Right lung (tissue), 5 donors: Measurements from ENCODE around the gene PLEKHA6. TPM values are rescaled to one million over a fixed set of nuclear protein-coding genes. Genes with fewer than 3 reads are reported as not detected.
A peak's percentile ranks its signal among the peaks of the same experiment; 100 is the strongest.
"Not testable (repeated sequence)": the region's sequence is repeated elsewhere in the genome, so short reads cannot be mapped to it uniquely, and the experiment has no call there.

Source experiments
- DNase-seq, 2 donors: peaks; one replicate each; pipeline ENCODE4 v3.0.0-alpha.2; 2013
- polyA plus RNA-seq, 5 donors: library from polyadenylated mRNA; unstranded; fragments of 120-200 nt; gene quantifications; one replicate each; pipeline versions ENCODE4 v1.2.1 to v1.2.3, GENCODE V29; 2013; ENCODE audit warnings: inconsistent platforms in 1 of 5, low replicate concordance in 1 of 5; ENCODE audit not compliant: insufficient read length in 5 of 5, insufficient read depth in 1 of 5

The PLEKHA6 gene
- polyA plus RNA-seq, 5 donors, result 13.9 to 20.4 (median 16.4) TPM

- no peak for DNase-seq
Observed at GRCh38 chr1:204240233-204240632, 119.5 kb downstream of the PLEKHA6 start.

GRCh38 chr1:204239401-204239800 is 120.3 kb downstream of the PLEKHA6 start:
- not testable (repeated sequence) for DNase-seq

DNA sequence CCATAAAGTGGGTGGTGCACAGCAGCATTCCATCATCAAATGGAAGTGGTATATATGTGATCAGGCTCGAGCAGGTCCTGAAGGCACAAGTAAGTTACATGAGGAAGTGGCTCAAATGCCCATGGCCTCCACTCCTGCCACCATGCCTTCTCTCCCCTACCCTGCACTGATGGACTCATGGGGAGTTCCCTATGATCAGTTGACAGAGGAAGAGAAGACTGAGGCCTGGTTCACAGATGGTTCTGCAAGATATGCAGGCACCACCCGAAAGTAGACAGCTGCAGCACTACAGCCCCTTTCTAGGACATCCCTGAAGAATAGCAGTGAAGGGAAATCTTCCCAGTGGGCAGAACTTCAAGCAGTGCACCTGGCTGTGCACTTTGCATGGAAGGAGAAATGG is 121.2 kb downstream of the PLEKHA6 start:
- DNase-seq, result not testable (repeated sequence)

- DNase-seq, result not testable (repeated sequence)
Observed at GRCh38 chr1:204237515-204237914, 122.2 kb downstream of the PLEKHA6 start.

DNA sequence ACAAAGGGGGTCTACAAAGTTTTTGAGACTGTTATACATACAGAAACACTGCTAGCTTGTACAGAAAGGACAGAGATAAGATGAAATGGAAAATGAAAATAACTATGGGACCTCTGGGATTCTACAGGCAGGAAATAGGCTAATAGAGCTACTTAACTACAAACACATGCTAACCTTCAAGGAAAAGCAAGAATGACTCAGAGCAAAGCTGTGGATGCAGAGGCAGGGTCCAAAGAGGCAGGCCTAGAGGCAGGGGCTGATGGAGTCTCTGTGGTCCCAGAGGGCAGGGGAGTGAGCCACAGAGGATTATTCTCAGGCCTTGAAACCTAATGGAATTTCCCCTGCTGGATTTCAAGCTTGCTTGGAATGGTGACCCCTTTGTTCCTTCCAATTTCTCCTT is 127.2 kb downstream of the PLEKHA6 start:
- no peak for DNase-seq

DNA sequence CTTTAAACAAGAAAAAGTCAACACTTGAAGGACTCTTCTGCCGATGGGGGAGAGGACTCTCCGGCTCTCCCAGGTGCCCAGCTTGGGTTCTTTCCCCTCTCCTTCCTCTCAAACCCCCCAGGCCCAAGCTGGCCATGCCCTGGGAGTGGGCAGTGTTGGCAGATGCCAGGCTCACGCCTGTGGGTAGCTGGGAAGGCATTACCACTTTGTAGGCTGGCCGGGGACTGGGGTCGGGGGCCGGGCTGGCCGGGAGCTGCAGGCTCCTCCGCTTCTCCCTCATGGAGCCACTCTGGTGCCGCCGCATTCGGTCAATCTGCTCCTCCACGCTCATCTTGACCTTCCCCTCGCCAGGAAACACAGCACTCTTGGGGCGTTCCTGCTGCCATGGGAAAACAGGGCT is 129.5 kb downstream of the PLEKHA6 start:
- DNase-seq, result no peak

GRCh38 chr1:204228896-204229295 is 130.8 kb downstream of the PLEKHA6 start:
- no peak for DNase-seq

GRCh38 chr1:204227996-204228785 is 131.5 kb downstream of the PLEKHA6 start:
- no peak for DNase-seq

DNA sequence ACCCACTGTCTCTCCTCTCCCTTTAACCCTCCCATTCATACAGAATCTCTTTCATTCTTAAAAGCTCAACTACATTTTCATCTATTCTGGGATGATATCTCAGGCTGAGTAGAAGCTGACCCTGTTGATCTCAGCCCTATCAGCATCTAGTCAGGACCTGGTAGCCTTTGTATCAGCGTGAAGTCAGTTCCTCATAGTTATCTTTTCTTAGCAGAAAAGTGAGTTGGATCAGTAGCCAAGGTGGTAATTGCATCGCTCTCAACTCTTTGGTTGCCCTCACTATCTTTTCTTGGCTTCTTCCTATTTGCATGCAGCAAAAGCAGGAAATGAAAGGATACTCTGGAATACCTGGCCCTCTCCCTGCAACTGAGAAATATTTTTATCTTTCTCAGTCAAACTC is 132.4 kb downstream of the PLEKHA6 start:
- DNase-seq, result no peak

- DNase-seq, result peak; percentile 26 to 30
Observed at GRCh38 chr1:204225841-204226735, 133.6 kb downstream of the PLEKHA6 start.

DNA sequence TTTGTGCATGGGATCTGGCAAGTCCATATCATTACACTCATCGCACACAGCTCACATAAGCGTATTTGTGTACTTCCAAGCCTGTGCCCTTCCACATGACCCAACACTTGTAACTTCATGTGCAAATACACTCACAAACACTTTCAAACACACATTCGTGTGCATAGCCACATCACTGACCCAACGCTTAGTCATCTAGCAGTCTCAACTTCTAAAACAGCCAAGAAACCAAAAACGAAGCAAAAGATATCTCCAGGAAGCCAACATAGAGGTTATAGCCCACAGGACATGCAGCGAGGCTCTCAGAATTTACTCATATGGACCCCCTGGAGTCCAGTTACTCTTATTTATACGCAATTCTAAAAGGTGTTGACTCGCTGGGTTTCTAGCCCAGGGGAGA is 135.1 kb downstream of the PLEKHA6 start:
- no peak for DNase-seq

GRCh38 chr1:204223129-204223860 is 136.4 kb downstream of the PLEKHA6 start:
- no peak for DNase-seq

DNA sequence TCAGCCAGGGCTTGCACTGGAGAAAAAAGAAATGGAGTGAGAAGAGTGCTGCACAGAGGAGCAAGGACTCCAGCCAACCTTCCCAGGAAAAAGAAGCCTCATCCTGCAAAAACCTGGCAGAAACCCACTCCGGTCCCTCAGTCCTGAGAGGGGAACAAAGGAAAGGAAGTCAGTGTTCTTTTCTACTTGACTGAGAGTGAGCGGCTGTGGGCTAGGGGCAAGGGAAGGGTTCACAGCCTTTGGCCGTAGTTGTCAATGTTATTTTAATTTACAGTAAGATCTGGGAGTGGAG is 137.0 kb downstream of the PLEKHA6 start:
- no peak for DNase-seq

GRCh38 chr1:204222006-204222763 is 137.5 kb downstream of the PLEKHA6 start:
- no peak for DNase-seq

- DNase-seq, result no peak
Observed at GRCh38 chr1:204221271-204221670, 138.5 kb downstream of the PLEKHA6 start.

- no peak for DNase-seq
Observed at GRCh38 chr1:204219971-204220616, 139.6 kb downstream of the PLEKHA6 start.

GRCh38 chr1:204218552-204218951 is 141.2 kb downstream of the PLEKHA6 start:
- no peak for DNase-seq

DNA sequence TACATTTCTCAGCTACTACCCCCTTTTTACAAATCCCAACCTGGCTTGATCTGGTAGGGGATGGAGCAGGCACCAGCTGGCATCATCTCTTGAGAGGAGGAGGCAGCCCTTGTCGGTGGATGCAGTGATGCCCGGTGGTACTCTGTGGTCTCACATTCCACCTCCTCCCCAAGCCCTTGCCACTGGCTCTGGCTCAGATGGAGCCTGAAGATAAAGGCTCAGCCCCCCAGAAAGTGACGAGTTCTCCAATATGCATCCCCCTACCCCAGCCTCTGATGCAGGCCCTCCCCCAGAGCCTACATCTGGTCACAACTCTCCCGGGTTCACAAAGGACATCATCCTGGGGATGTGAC is 142.1 kb downstream of the PLEKHA6 start:
- no peak for DNase-seq

- DNase-seq, result no peak
Observed at GRCh38 chr1:204216880-204217647, 142.7 kb downstream of the PLEKHA6 start.

DNA sequence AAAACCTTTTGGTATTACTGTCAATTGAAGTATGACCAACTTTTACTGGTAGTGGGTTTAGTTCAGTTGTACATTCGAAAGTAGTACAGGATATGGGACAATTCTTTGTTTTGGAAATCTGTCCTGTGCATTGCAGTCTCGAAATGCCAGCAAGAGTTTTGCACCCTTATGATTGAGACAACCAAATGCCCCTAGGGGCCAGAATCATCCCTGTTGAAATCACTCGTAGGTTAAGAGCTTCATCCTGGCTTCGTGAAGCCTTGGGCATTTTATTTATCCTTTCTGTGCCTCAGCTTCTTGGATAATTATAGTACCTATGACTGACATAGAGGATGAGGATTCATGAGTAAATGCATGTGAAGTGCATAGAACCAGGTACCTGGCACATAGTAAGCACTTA is 143.5 kb downstream of the PLEKHA6 start:
- no peak for DNase-seq
